AG10803 (cell line): Measurements from ENCODE around the gene PRPF19.

Experiments
- DNase-seq: peaks from one replicate; pipeline ENCODE4 v3.0.0; 2010; ENCODE audit warnings: low read depth
- H3K4me3 ChIP-seq: 2 replicates; pipeline ENCODE4 v1.5.1; 2011; ENCODE audit warnings: mild to moderate bottlenecking, low read length, control low read depth
- CTCF ChIP-seq: conservative IDR thresholded peaks from 2 replicates; pipeline ENCODE4 v1.5.1; 2011; ENCODE audit warnings: mild to moderate bottlenecking, low read length, control low read depth, inconsistent platforms

The PRPF19 gene

DNA sequence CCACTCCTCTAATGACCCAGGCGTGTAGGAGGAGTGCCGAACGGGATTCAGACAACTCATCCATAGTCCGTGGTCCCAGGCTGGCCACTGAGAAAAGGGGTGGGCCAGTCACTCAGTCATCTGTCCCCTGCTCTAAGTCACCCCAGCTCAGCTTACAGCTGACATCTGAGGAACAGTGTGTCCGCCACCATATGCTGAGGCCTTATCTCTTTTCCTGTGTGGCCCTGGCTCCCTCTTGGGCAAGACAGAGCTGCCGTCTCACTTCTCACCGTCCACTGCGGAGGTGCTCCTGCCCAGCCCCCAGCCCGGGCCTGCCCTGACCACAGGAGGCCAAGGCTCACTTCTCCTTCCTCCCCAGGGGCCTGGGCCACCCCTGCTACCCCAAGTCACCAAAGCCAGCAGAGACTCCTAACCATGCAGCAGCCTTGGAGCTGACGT is 57.7 kb downstream of the PRPF19 start:
- no peak overlapping the region for H3K4me3 ChIP-seq
- no peak for TF ChIP-seq CTCF
- no peak for DNase-seq

DNA sequence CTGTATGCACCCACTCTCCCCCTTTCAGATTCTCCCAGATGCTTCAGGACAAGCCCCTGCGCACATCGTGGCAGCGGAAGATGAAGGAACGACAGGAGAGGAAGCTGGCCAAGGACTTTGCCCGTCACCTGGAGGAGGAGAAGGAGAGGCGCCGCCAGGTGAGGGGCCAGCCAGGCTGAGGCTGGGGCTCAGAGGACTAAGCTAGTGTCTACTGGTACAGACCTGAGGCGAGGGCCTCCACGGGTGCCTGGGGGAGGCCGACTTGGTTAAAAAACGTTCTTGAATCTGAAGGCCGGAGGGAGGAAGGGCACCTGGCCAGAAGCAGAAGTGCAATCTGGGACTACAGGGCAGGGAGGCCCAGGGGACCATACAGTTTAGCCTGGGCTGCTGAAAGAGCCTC is 58.5 kb downstream of the PRPF19 start:
- no peak overlapping the region for H3K4me3 ChIP-seq
- no peak for TF ChIP-seq CTCF
- DNase-seq = no peak

- no peak overlapping the region for H3K4me3 ChIP-seq
- no peak for TF ChIP-seq CTCF
- no peak for DNase-seq
These were observed 59.1 kb downstream of the PRPF19 start for GRCh38 chr11:60847281-60847680.

- H3K4me3 ChIP-seq = no peak overlapping the region
- TF ChIP-seq CTCF = no peak
- DNase-seq = no peak
These were observed 61.0 kb downstream of the PRPF19 start for GRCh38 chr11:60845338-60845737.

DNA sequence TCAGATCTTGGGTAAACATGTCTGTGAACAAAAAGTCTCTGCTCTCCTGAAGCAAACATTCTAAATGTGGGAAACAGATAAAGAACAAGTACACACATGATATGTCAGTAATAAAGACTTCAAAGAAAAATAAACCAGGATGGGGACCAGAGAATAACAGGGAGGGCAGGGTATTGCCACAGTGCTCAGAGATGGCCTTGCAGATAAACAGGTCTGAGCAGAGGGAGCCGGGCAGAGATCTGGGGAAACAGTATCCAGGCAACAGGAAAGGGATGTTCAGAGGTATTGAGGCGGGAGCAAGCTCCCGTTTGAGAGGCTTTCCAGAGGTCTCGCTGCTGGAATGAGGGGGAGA is 61.5 kb downstream of the PRPF19 start:
- TF ChIP-seq CTCF = no peak
- H3K4me3 ChIP-seq = no peak overlapping the region
- no peak for DNase-seq

- peak overlapping the region; percentile 94 for H3K4me3 ChIP-seq
- peak; percentile 8 for DNase-seq
- no peak for TF ChIP-seq CTCF
These were observed 62.1 kb downstream of the PRPF19 start for GRCh38 chr11:60844045-60844869.
